Motor neuron (in vitro differentiated cells): Measurements from ENCODE around the gene LSS. TPM values are rescaled to one million over a fixed set of nuclear protein-coding genes. Genes with fewer than 3 reads are reported as not detected.
A peak's percentile ranks its signal among the peaks of the same experiment; 100 is the strongest.
"Not testable (repeated sequence)": the region's sequence is repeated elsewhere in the genome, so short reads cannot be mapped to it uniquely, and the experiment has no call there.

Experiments used
- ATAC-seq, 8 experiments: fragments of 200-7000 bp; cut with Tn5 transposase; replicated peaks in 6 of 8; 2 replicates each; pipeline ENCODE4 v1.8.0; 2021; ENCODE audit warnings: mild to moderate bottlenecking in 8 of 8, moderate library complexity in 8 of 8
- H3K27ac ChIP-seq, 2 donors: fragments of 250-450 bp; sonication (Bioruptor Pico); 2 replicates each; pipeline ENCODE4 v1.9.0; 2021; ENCODE audit warnings: antibody characterized with exemption in 2 of 2, mild to moderate bottlenecking in 2 of 2, moderate library complexity in 1 of 2
- H3K4me1 ChIP-seq, 2 donors: fragments of 250-450 bp; sonication (Bioruptor Pico); replicated peaks in 1 of 2; 2 replicates each; pipeline ENCODE4 v1.6.1; 2021; ENCODE audit warnings: antibody characterized with exemption in 2 of 2, mild to moderate bottlenecking in 2 of 2, moderate library complexity in 1 of 2
- H3K4me3 ChIP-seq, 5 donors: fragments of 250-450 bp; sonication (Bioruptor Pico); 2 replicates each; pipeline ENCODE4 v1.9.0; 2021; ENCODE audit warnings: antibody characterized with exemption in 5 of 5, mild to moderate bottlenecking in 5 of 5, moderate library complexity in 4 of 5
- WGBS, 10 experiments: fragments of 450-650 bp; shearing (Covaris generic); methylation state at CpG; one replicate each; pipeline ENCODE4 v1.0.0; 2022; 5-methylcytosine and 5-hydroxymethylcytosine counted together
- in situ Hi-C, 9 experiments: fragments of 400-800 bp; cut with MboI; loops; one replicate each; pipeline ENCODE4 v1.15.0; 2021; ENCODE audit warnings: low sequenced_read_pairs in 9 of 9, low pct_unique_long_range_greater_than_20kb in 2 of 9; ENCODE audit not compliant: unreplicated experiment in 9 of 9
- total RNA-seq, 8 experiments: library from RNA; unstranded; fragments of 300-600 nt; gene quantifications; 2 replicates each; pipeline versions ENCODE4 v1.2.3 to v1.2.4, GENCODE V29; 2022

The LSS gene
- total RNA-seq, 8 experiments from 2014 or later: 24.5 to 177 (median 51.8) TPM

DNA sequence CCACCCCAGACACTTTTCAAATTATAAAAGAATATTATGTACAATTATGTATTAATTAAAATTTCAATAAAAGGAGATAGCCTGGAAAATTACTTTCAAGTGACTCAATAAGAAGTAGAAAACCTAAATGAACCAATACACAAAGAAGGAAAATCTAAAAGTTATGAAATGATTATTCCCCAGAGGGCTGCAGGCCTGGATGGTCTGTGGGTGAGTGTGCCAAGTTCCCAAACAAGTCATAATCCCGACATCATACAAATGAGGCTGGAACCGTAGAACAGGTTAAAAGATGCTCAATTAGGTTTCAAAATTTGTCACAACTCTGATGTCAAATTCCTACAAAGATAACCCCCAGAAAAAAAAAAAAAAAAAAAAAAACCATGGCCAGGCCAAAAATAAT, 57.0 kb downstream of the LSS start:
- Histone ChIP-seq H3K4me1 (no peaks in the 10 kb centered on the region), H3K4me3 (no peak overlapping the region), H3K27ac (no peak overlapping the region)
- ATAC-seq: no peak
- 15 to 60% (median 45%) methylated on average over 1 to 2 of the region's 2 CpGs; no CpG with 5 or more reads in 2 of the 10 experiments for WGBS, 10 experiments
- in situ Hi-C loops: no loop called here

DNA sequence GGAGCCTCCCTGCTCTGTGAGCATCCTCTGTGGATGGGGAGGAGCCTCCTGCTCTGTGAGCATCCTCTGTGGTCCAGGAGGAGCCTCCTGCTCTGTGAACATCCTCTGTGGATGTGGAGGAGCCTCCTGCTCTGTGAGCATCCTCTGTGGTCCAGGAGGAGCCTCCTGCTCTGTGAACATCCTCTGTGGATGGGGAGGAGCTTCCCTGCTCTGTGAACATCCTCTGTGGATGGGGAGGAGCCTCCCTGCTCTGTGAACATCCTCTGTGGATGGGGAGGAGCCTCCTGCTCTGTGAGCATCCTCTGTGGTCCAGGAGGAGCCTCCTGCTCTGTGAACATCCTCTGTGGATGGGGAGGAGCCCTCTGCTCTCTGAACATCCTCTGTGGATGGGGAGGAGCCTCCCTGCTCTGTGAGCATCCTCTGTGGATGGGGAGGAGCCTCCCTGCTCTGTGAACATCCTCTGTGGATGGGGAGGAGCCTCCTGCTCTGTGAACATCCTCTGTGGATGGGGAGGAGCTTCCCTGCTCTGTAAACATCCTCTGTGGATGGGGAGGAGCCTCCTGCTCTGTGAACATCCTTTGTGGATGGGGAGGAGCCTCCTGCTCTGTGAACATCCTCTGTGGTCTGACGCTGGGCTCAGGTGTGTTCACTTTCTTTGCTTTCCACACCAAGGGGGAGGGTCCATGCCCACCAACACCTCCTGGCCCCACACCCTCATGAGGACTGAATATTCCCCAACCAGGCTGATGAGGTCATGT, 58.0 kb downstream of the LSS start:
- ATAC-seq, in situ Hi-C loops, H3K4me3 ChIP-seq, H3K4me1 ChIP-seq, H3K27ac ChIP-seq: not testable (repeated sequence)
- 100% methylated on average over 1 of the region's 1 CpG; no CpG with 5 or more reads in 7 of the 10 experiments for WGBS, 10 experiments

GRCh38 chr21:46168659-46169386, 59.8 kb downstream of the LSS start:
- 81 to 100% (median 90%) methylated on average over 1 to 4 of the region's 8 CpGs; no CpG with 5 or more reads in 5 of the 10 experiments for WGBS, 10 experiments
- no peak overlapping the region for H3K4me3 ChIP-seq
- in situ Hi-C loops: no loop called here
- peak in 4 of 8 experiments; percentile 29 to 58 (median 39) for ATAC-seq
- H3K27ac ChIP-seq: no peak overlapping the region
- H3K4me1 ChIP-seq: no peaks in the 10 kb centered on the region

DNA sequence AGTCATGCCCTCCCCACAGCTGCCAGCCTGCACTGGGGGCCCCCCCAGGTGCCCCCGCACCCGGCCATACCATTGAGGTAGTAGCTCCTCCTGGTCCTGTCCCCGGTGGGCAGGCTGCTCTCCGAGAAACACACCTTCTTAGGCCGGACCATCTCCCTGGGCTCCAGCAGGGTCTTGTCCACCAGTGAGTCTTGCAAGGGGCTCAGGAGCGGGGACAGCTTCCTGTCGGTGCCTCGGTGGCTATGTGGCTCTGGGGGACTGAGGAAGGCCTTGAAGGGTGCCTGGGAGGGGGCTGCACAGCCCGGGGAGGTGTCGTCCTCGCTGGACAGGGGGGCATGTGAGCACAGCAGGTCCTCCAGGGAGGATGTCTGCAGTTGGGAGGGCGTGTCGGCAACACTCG, 60.3 kb downstream of the LSS start:
- Histone ChIP-seq H3K4me1 (no peaks in the 10 kb centered on the region), H3K27ac (peak overlapping the region in 1 of 2 donors; percentile 28), H3K4me3 (no peak overlapping the region)
- ATAC-seq: no peak
- 87 to 100% methylated on average over 2 to 3 of the region's 14 CpGs; no CpG with 5 or more reads in 8 of the 10 experiments for WGBS, 10 experiments
- in situ Hi-C loops: no loop called here

GRCh38 chr21:46165098-46165497, 63.5 kb downstream of the LSS start:
- Histone ChIP-seq H3K4me3 (no peak overlapping the region), H3K4me1 (no peaks in the 10 kb centered on the region), H3K27ac (no peak overlapping the region)
- in situ Hi-C loops: no loop called here
- ATAC-seq: no peak

DNA sequence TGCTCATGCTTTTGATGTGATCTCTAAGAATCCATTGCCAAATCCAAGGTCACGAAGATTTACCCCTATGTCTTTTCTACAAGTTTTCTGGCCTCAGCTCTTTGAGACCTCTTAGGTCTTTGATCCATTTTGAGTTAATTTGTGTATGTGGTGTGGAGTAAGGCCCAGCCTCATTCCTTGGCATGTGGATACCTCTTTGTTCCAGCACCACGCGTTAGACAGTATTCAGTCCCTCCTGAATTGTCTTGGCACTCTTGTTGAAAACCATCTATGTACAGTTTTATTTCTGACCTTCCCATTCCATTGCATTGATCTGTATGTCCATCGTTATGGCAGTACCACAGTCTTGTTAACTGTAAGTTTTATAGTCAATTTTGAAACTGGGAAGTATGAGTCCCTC, 65.2 kb downstream of the LSS start:
- in situ Hi-C loops: no loop called here
- Histone ChIP-seq H3K4me1 (no peaks in the 10 kb centered on the region), H3K4me3 (no peak overlapping the region), H3K27ac (no peak overlapping the region)
- no peak for ATAC-seq
- 19 to 100% (median 80%) methylated on average over 1 to 4 of the region's 4 CpGs for WGBS, 10 experiments

DNA sequence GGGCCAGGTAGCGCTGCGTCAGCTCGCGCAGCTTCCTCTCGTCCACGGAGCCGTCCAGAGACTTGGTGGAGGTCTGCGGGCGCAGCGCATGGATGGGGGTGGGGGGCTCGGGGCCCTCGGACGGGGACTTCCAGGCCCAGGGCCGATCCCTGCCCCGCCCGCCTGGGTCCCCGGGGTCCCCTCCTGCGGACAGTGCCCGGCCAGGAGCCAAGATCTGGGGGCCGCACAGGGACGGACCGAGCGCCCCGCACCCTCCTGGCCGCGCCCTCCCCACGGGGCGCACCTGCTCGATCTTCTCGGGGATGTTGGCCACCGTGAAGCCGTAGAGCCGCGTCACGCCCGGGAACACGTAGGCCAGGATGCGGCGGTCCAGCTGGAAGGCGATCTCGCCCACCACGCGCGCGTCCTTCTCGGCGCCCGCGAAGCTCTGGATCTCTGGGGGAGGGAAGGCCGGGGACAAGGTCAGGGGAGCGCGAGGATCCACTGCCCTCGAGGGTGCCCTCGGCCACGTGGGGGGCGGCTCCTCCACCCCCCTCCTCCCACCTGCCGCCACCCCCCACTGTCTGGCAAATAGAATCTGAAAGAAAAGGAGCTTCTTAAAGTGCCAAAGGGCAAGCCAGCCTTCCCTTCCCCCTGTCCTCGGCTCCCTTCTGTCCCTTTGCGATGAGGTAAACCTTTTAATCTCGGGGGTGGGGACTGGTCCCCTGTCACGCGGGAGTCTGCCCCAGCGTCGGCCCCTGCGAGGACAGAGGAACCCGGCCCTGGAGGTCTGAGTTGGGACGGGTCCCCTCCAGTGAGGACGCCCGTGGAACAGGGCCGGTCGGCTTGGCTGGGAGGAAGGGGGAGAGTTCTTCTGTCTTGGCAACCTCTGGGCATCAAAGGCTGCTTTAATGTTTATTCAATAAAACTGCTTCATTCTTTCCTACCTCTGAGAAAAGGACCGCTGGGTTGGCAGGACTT, 66.7 kb downstream of the LSS start:
- H3K4me3 ChIP-seq: no peak overlapping the region
- 18 to 90% (median 77%) methylated on average over 1 to 13 of the region's 72 CpGs; no CpG with 5 or more reads in 4 of the 10 experiments for WGBS, 10 experiments
- in situ Hi-C loops: no loop called here
- H3K27ac ChIP-seq: no peak overlapping the region
- peak in 2 of 8 experiments; percentile 9 to 19 for ATAC-seq
- no peaks in the 10 kb centered on the region for H3K4me1 ChIP-seq

- in situ Hi-C loops: no loop called here
These were observed 67.5 kb downstream of the LSS start for GRCh38 chr21:46160907-46161632.

GRCh38 chr21:46160657-46160906, 68.0 kb downstream of the LSS start:
- in situ Hi-C loops: no loop called here
- no peak overlapping the region for H3K27ac ChIP-seq
- no peak overlapping the region for H3K4me3 ChIP-seq

More at GRCh38 chr21:46160907-46161632, 67.5 kb downstream of the LSS start:
- H3K27ac ChIP-seq: no peak overlapping the region
- ATAC-seq: no peak
- peaks cover 0 to 2% of the 10 kb centered on the region in 2 donors for H3K4me1 ChIP-seq
- H3K4me3 ChIP-seq: no peak overlapping the region
- 100% methylated on average over 9 of the region's 72 CpGs; no CpG with 5 or more reads in 9 of the 10 experiments for WGBS, 10 experiments

GRCh38 chr21:46159841-46160656, 68.5 kb downstream of the LSS start:
- ATAC-seq: peak in 1 of 8 experiments; percentile 3
- WGBS, 10 experiments: 80 to 90% (median 80%) methylated on average over 1 to 6 of the region's 32 CpGs; no CpG with 5 or more reads in 5 of the 10 experiments
- Histone ChIP-seq H3K4me3 (no peak overlapping the region), H3K27ac (no peak overlapping the region), H3K4me1 (peaks cover 8 to 9% of the 10 kb centered on the region in 2 donors)
- in situ Hi-C loops: no loop called here

More at GRCh38 chr21:46160657-46160906, 68.0 kb downstream of the LSS start:
- peaks cover 4 to 7% of the 10 kb centered on the region in 2 donors for H3K4me1 ChIP-seq
- WGBS, 10 experiments: no CpG with 5 or more reads among the region's 22 CpGs
- ATAC-seq: peak in 1 of 8 experiments; percentile 4

GRCh38 chr21:46159390-46159789, 69.2 kb downstream of the LSS start:
- H3K4me1 ChIP-seq: peaks cover 8 to 9% of the 10 kb centered on the region in 2 donors
- in situ Hi-C loops: no loop called here
- H3K27ac ChIP-seq: no peak overlapping the region
- peak in 1 of 8 experiments; percentile 22 for ATAC-seq
- no peak overlapping the region for H3K4me3 ChIP-seq
- 65 to 88% (median 84%) methylated on average over 2 to 9 of the region's 12 CpGs; no CpG with 5 or more reads in 6 of the 10 experiments for whole genome bisulfite sequencing, 10 experiments
